C4-2B (cell line): ENCODE results near the gene DHX36.

Experiments used
- ZFX ChIP-seq: fragments of 450-650 bp; IDR thresholded peaks from 2 replicates; pipeline ENCODE4 v1.6.1; 2017
- TF ChIP-seq, protein P1 (sequence below): fragments of 450-650 bp; conservative IDR thresholded peaks from 2 replicates; pipeline ENCODE4 v1.5.1; 2017; ENCODE audit warnings: mild to moderate bottlenecking

DNA sequence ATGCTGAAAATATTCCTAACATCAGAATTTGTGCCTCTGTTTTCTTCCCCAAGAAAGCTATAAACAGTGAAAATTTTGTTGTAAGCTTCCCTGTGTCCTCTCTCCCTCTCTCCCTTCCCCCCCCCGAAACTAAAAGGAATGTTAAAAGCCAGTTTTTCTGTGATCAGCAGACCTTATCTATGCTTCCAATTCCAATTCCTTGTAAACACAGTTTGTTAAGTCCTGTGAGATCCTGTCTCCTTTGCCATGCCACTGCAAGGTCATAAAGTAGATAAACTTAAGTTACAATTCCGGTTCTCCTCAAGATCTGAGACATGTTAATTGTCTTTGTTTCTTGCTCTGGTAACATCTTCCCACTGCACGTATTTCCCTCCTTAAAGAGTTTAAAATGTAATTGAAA is 42.9 kb upstream of the DHX36 start:
- TF ChIP-seq, protein P1, sequence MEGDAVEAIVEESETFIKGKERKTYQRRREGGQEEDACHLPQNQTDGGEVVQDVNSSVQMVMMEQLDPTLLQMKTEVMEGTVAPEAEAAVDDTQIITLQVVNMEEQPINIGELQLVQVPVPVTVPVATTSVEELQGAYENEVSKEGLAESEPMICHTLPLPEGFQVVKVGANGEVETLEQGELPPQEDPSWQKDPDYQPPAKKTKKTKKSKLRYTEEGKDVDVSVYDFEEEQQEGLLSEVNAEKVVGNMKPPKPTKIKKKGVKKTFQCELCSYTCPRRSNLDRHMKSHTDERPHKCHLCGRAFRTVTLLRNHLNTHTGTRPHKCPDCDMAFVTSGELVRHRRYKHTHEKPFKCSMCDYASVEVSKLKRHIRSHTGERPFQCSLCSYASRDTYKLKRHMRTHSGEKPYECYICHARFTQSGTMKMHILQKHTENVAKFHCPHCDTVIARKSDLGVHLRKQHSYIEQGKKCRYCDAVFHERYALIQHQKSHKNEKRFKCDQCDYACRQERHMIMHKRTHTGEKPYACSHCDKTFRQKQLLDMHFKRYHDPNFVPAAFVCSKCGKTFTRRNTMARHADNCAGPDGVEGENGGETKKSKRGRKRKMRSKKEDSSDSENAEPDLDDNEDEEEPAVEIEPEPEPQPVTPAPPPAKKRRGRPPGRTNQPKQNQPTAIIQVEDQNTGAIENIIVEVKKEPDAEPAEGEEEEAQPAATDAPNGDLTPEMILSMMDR = no peak
- TF ChIP-seq ZFX = no peak
